Neural progenitor cell (in vitro differentiated cells): Measurements from ENCODE around the gene DIS3L2. TPM values are rescaled to one million over a fixed set of nuclear protein-coding genes. Genes with fewer than 3 reads are reported as not detected.

Experiments used
- DNase-seq: peaks from one replicate; pipeline ENCODE4 v3.0.0-alpha.2; 2016; ENCODE audit warnings: low spot score
- H2AFZ ChIP-seq: fragments of 200-600 bp; sonication (generic); replicated peaks from 2 replicates; pipeline ENCODE4 v1.6.1; 2016; ENCODE audit warnings: antibody characterized with exemption
- H3F3A ChIP-seq: fragments of 200-600 bp; sonication (generic); 2 replicates; pipeline ENCODE4 v1.6.1; 2016; ENCODE audit warnings: antibody characterized with exemption, low read depth
- H3K27ac ChIP-seq: fragments of 200-600 bp; sonication (generic); 2 replicates; pipeline ENCODE4 v1.5.1; 2016; ENCODE audit warnings: mild to moderate bottlenecking
- H3K27me3 ChIP-seq: fragments of 200-600 bp; sonication (generic); 2 replicates; pipeline ENCODE4 v1.6.1; 2016; ENCODE audit warnings: mild to moderate bottlenecking, moderate library complexity
- H3K36me3 ChIP-seq: fragments of 200-600 bp; sonication (generic); 2 replicates; pipeline ENCODE4 v1.5.1; 2016
- H3K4me1 ChIP-seq: fragments of 200-600 bp; sonication (generic); 2 replicates; pipeline ENCODE4 v1.6.1; 2016; ENCODE audit warnings: mixed run types
- H3K4me2 ChIP-seq: fragments of 200-600 bp; sonication (generic); 2 replicates; pipeline ENCODE4 v1.6.1; 2016
- H3K4me3 ChIP-seq: fragments of 200-600 bp; sonication (generic); 2 replicates; pipeline ENCODE4 v1.5.1; 2016
- H3K79me2 ChIP-seq: fragments of 200-600 bp; sonication (generic); 2 replicates; pipeline ENCODE4 v1.6.1; 2016; ENCODE audit warnings: low read depth
- H3K9ac ChIP-seq: fragments of 200-600 bp; sonication (generic); 2 replicates; pipeline ENCODE4 v1.6.1; 2016
- H3K9me3 ChIP-seq: fragments of 200-600 bp; sonication (generic); 2 replicates; pipeline ENCODE4 v1.5.1; 2016; ENCODE audit warnings: low read depth
- H4K20me1 ChIP-seq: fragments of 200-600 bp; sonication (generic); 2 replicates; pipeline ENCODE4 v1.6.1; 2016; ENCODE audit warnings: low read depth
- H3K27ac Mint-ChIP-seq: 3 replicates; pipeline ENCODE4 v1.8.0; 2021; ENCODE audit warnings: mixed read lengths
- H3K27me3 Mint-ChIP-seq: 2 replicates; pipeline ENCODE4 v1.8.0; 2022; ENCODE audit warnings: low read depth, mild to moderate bottlenecking, inconsistent platforms, moderate library complexity, mixed read lengths; ENCODE audit not compliant: insufficient read depth
- H3K36me3 Mint-ChIP-seq: 3 replicates; pipeline ENCODE4 v1.8.0; 2021; ENCODE audit warnings: mixed read lengths
- H3K4me1 Mint-ChIP-seq: 3 replicates; pipeline ENCODE4 v1.8.0; 2021; ENCODE audit warnings: mixed read lengths
- H3K4me3 Mint-ChIP-seq: 3 replicates; pipeline ENCODE4 v1.8.0; 2021; ENCODE audit warnings: mild to moderate bottlenecking, moderate library complexity, mixed read lengths
- H3K9me3 Mint-ChIP-seq: 3 replicates; pipeline ENCODE4 v1.8.0; 2020; ENCODE audit warnings: mixed read lengths
- CTCF ChIP-seq: fragments of 200-600 bp; sonication (generic); IDR thresholded peaks from 2 replicates; pipeline ENCODE4 v1.5.1; 2017; ENCODE audit warnings: antibody characterized with exemption, mild to moderate bottlenecking
- EZH2 ChIP-seq: fragments of 200-600 bp; sonication (generic); IDR thresholded peaks from 2 replicates; pipeline ENCODE4 v1.6.1; 2017; ENCODE audit warnings: antibody characterized with exemption, mild to moderate bottlenecking, moderate library complexity
- EZH2phosphoT487 ChIP-seq: fragments of 200-600 bp; sonication (generic); IDR thresholded peaks from 2 replicates; pipeline ENCODE4 v1.6.1; 2017; ENCODE audit warnings: antibody characterized with exemption
- total RNA-seq: library from RNA; depleted of rRNA; stranded (reverse); fragments of >200 nt; gene quantifications from 2 replicates; pipeline ENCODE4 v1.2.3, GENCODE V29; 2015; ENCODE audit warnings: low replicate concordance

DIS3L2 gene
- total RNA-seq, 1 donor from 2014 or later: 23.2 TPM

GRCh38 chr2:231931481-231931915 is 30.0 kb upstream of the DIS3L2 start:
- H3K27me3 ChIP-seq: peaks cover 46% of the 10 kb centered on the region

GRCh38 chr2:231932711-231932970 is 28.9 kb upstream of the DIS3L2 start:
- no peaks in the 10 kb centered on the region for H3K36me3 ChIP-seq
- no peak for DNase-seq
- H3K79me2 ChIP-seq: no peaks in the 10 kb centered on the region
- Mint-ChIP-seq H3K36me3 (no peaks in the 10 kb centered on the region), H3K27me3 (peaks cover 20% of the 10 kb centered on the region), H3K4me1 (no peaks in the 10 kb centered on the region), H3K4me3 (no peak overlapping the region), H3K27ac (no peak overlapping the region), H3K9me3 (no peaks in the 10 kb centered on the region)
- H3K27me3 ChIP-seq: peaks cover 34% of the 10 kb centered on the region
- no peak overlapping the region for H2AFZ ChIP-seq
- no peak overlapping the region for H3K4me2 ChIP-seq
- H3K9me3 ChIP-seq: no peaks in the 10 kb centered on the region
- H4K20me1 ChIP-seq: peaks cover 3% of the 10 kb centered on the region
- no peak overlapping the region for H3K27ac ChIP-seq
- H3K4me1 ChIP-seq: no peaks in the 10 kb centered on the region
- H3K9ac ChIP-seq: no peak overlapping the region
- peaks cover 1% of the 10 kb centered on the region for H3F3A ChIP-seq
- H3K4me3 ChIP-seq: no peak overlapping the region
- TF ChIP-seq CTCF (no peak), EZH2 (no peak), EZH2phosphoT487 (no peak)

More at GRCh38 chr2:231931481-231931915, 30.0 kb upstream of the DIS3L2 start:
- H3K27ac Mint-ChIP-seq: no peak overlapping the region
- H3K4me1 Mint-ChIP-seq: peaks cover 4% of the 10 kb centered on the region
- H3K9me3 Mint-ChIP-seq: no peaks in the 10 kb centered on the region
- no peak overlapping the region for H2AFZ ChIP-seq
- no peaks in the 10 kb centered on the region for H3K9me3 ChIP-seq
- no peak overlapping the region for H3K4me2 ChIP-seq
- no peak for TF ChIP-seq EZH2phosphoT487
- no peak for TF ChIP-seq EZH2
- TF ChIP-seq CTCF: no peak
- H3K27me3 Mint-ChIP-seq: peaks cover 31% of the 10 kb centered on the region
- H3K4me3 Mint-ChIP-seq: no peak overlapping the region
- H3K36me3 Mint-ChIP-seq: no peaks in the 10 kb centered on the region
- H3K4me1 ChIP-seq: no peaks in the 10 kb centered on the region
- H3K79me2 ChIP-seq: no peaks in the 10 kb centered on the region
- no peak overlapping the region for H3K27ac ChIP-seq
- peaks cover 5% of the 10 kb centered on the region for H3F3A ChIP-seq
- no peak overlapping the region for H3K9ac ChIP-seq
- no peak overlapping the region for H3K4me3 ChIP-seq
- DNase-seq: no peak
- H3K36me3 ChIP-seq: no peaks in the 10 kb centered on the region
- H4K20me1 ChIP-seq: peaks cover 11% of the 10 kb centered on the region

GRCh38 chr2:231932985-231933915 is 28.3 kb upstream of the DIS3L2 start:
- no peak overlapping the region for H3K4me3 ChIP-seq
- Mint-ChIP-seq H3K36me3 (no peaks in the 10 kb centered on the region), H3K27me3 (peaks cover 15% of the 10 kb centered on the region), H3K9me3 (no peaks in the 10 kb centered on the region), H3K4me3 (no peak overlapping the region), H3K27ac (no peak overlapping the region), H3K4me1 (no peaks in the 10 kb centered on the region)
- H2AFZ ChIP-seq: no peak overlapping the region
- H3K4me2 ChIP-seq: no peak overlapping the region
- H3K79me2 ChIP-seq: no peaks in the 10 kb centered on the region
- no peak for DNase-seq
- H3K4me1 ChIP-seq: no peaks in the 10 kb centered on the region
- no peaks in the 10 kb centered on the region for H3K9me3 ChIP-seq
- TF ChIP-seq EZH2phosphoT487: no peak
- no peak for TF ChIP-seq CTCF
- TF ChIP-seq EZH2: no peak
- H3K27ac ChIP-seq: no peak overlapping the region
- H3F3A ChIP-seq: no peaks in the 10 kb centered on the region
- H3K9ac ChIP-seq: no peak overlapping the region
- peaks cover 28% of the 10 kb centered on the region for H3K27me3 ChIP-seq
- H3K36me3 ChIP-seq: no peaks in the 10 kb centered on the region
- no peaks in the 10 kb centered on the region for H4K20me1 ChIP-seq
